Gastroesophageal sphincter (tissue), 3 donors: Measurements from ENCODE around the gene BTBD18.

Experiments used
- CTCF ChIP-seq, 4 experiments: fragments of 200-600 bp in 2 of 4; fragments of 450-650 bp in 2 of 4; sonication (generic) in 1 of 4; IDR thresholded peaks; one replicate each; pipeline ENCODE4 v1.5.1; 2017 to 2019; ENCODE audit warnings: antibody characterized with exemption in 4 of 4, mild to moderate bottlenecking in 2 of 4, moderate library complexity in 2 of 4
- EP300 ChIP-seq: sonication (generic); formaldehyde crosslinking; IDR thresholded peaks from one replicate; pipeline ENCODE4 v1.6.1; 2017; ENCODE audit warnings: antibody characterized with exemption, mild to moderate bottlenecking

- TF ChIP-seq EP300 (no peak), CTCF (IDR thresholded peaks at IDR 0.05) (no peak)
Measured at GRCh38 chr11:57698843-57699365, 52.7 kb downstream of the BTBD18 start.
